ENCODE results near the gene MS4A15.
"Not testable (repeated sequence)": the region's sequence is repeated elsewhere in the genome, so short reads cannot be mapped to it uniquely, and the experiment has no call there.

The MS4A15 gene

DNA sequence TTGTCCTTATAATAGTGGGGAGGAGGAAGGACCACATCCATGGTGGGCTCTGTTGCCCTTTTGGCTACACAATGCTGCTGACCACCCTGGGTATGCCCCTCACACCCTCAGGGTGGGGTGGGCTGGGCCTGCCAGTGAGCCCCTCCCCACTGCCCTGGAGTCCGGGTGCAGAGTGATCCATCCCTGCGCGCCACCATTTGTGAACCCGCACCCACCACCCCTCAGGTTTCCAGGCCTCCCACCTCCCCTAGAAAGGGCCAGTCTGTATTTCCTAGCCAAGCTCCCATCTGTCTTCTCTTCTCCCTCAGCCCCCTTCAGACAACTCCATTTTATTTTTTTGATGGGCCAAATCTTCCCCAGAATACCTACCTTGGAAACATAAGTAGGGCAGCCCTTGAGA, 53.5 kb downstream of the MS4A15 start:
- DNase-seq (ENCODE audit: low read depth) = no peak
- H3K4me3 ChIP-seq (replicated peaks; ENCODE audit: low read depth, low read length) = no peak overlapping the region
- TF ChIP-seq, protein P1, sequence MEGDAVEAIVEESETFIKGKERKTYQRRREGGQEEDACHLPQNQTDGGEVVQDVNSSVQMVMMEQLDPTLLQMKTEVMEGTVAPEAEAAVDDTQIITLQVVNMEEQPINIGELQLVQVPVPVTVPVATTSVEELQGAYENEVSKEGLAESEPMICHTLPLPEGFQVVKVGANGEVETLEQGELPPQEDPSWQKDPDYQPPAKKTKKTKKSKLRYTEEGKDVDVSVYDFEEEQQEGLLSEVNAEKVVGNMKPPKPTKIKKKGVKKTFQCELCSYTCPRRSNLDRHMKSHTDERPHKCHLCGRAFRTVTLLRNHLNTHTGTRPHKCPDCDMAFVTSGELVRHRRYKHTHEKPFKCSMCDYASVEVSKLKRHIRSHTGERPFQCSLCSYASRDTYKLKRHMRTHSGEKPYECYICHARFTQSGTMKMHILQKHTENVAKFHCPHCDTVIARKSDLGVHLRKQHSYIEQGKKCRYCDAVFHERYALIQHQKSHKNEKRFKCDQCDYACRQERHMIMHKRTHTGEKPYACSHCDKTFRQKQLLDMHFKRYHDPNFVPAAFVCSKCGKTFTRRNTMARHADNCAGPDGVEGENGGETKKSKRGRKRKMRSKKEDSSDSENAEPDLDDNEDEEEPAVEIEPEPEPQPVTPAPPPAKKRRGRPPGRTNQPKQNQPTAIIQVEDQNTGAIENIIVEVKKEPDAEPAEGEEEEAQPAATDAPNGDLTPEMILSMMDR (IDR thresholded peaks at IDR 0.05; ENCODE audit: low read length, missing control alignments) = no peak

DNA sequence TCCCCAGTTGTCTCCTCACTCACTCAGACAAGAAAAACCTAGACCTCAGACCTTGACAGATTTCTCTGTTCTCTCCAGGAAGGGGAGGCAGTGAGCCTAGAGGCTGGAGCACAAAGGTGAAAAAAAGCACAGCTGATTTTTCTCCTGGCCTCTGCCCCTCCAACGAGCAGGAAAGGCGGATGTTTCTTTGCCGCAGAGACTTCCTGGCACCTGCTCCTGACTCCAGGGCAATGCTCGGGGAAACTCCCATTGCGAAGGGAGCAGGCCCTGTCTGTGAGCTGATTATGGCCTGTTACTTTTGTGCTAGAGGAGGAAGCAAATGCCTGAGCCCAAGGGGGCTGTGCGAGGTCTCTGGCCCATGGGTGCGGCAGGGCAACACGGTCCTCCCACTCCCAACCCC, 53.9 kb downstream of the MS4A15 start:
- H3K4me3 ChIP-seq (replicated peaks; ENCODE audit: low read depth, low read length) = no peak overlapping the region
- DNase-seq (ENCODE audit: low read depth) = no peak
- TF ChIP-seq, protein P1 (IDR thresholded peaks at IDR 0.05; ENCODE audit: low read length, missing control alignments) = no peak

DNA sequence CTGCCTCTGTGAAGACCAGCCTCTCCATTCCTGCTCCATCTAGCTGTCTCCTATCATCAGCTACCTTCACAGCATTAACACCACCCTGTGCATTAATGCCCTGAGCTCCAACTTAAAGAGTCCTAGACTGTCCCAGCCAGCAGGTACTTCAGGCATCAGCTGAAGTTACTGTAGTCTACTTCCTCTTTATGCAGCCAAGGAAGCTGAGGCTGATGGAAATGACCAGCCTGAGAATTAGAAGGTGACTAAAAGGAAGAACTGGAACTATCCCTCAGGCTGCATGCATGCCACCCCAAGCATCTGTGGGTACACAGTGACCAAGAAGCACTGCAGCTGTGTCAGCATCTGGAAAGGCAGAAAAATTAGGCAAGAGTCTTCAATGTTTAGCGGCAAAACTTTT, 56.7 kb downstream of the MS4A15 start:
- TF ChIP-seq, protein P1 (IDR thresholded peaks at IDR 0.05; ENCODE audit: low read length, missing control alignments) = no peak
- no peak for DNase-seq (ENCODE audit: low read depth)
- no peak overlapping the region for H3K4me3 ChIP-seq (replicated peaks; ENCODE audit: low read depth, low read length)

DNA sequence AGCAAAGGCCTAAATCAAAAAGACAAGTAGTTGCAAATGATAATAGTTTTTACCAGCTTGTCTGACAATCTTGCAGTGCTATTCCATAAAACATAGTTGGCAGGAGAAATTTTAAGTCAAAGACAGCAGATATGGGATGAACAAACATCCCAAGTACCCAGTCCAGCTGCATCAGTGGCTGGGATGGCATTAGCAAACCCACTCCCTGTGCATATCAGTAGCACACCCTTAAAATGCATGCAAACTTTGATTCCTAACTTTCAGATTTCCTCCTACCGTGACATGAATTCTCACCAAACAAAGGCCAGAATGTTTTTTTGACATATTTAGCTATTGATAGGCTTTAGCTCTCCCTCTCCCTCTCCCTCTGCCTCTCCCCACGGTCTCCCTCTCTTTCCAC, 57.4 kb downstream of the MS4A15 start:
- TF ChIP-seq, protein P1 (IDR thresholded peaks at IDR 0.05; ENCODE audit: low read length, missing control alignments) = no peak
- no peak overlapping the region for H3K4me3 ChIP-seq (replicated peaks; ENCODE audit: low read depth, low read length)
- no peak for DNase-seq (ENCODE audit: low read depth)

DNA sequence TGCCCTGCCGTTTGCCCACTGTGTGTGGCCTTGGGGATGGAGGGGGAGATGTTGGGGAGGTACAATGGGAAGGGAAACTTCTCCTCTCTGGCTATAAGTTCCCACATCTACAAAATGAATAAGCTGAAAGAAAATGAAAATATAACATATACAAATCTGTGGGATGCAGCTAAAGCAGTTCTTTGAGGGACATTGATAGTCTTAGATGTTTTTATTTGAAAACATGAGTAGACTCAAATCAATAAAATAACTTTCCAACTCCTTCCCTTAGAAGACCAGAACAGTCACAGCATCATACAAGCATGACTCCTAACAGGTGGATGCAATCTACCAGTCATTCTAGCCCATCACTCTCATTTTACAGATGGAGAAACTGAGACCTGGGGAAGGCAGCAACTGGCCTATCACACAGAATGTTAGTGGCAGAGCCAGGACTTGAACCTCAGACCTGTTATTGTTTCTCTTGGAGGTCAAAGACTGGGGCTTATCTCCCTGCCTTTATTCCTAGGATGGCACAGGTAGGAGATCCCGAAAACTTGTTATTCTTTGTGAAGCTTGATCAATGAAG, 60.0 kb downstream of the MS4A15 start:
- TF ChIP-seq, protein P1 (IDR thresholded peaks at IDR 0.05; ENCODE audit: low read length, missing control alignments) = no peak
- no peak for DNase-seq (ENCODE audit: low read depth)
- H3K4me3 ChIP-seq (replicated peaks; ENCODE audit: low read depth, low read length) = no peak overlapping the region

DNA sequence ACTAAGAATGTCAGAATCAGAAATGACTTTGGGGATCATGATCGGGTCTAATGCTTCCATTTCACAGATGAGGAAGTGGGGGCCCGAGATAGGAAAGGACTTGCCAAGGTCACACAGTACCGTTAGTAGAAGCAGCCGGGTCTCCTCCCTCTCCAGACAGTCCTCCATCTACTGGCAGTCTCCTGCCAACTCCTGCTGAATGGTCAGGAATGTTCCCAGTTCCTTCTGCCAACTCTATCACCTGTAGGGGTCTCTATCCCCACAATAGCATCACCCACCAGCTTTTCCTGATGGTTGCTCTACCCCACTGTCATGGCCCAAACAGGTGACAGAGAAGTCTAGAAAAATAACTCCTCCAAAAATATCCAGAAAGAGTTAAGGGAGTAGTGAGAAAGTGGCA, 61.4 kb downstream of the MS4A15 start:
- no peak for DNase-seq (ENCODE audit: low read depth)
- TF ChIP-seq, protein P1 (IDR thresholded peaks at IDR 0.05; ENCODE audit: low read length, missing control alignments) = no peak
- no peak overlapping the region for H3K4me3 ChIP-seq (replicated peaks; ENCODE audit: low read depth, low read length)

DNA sequence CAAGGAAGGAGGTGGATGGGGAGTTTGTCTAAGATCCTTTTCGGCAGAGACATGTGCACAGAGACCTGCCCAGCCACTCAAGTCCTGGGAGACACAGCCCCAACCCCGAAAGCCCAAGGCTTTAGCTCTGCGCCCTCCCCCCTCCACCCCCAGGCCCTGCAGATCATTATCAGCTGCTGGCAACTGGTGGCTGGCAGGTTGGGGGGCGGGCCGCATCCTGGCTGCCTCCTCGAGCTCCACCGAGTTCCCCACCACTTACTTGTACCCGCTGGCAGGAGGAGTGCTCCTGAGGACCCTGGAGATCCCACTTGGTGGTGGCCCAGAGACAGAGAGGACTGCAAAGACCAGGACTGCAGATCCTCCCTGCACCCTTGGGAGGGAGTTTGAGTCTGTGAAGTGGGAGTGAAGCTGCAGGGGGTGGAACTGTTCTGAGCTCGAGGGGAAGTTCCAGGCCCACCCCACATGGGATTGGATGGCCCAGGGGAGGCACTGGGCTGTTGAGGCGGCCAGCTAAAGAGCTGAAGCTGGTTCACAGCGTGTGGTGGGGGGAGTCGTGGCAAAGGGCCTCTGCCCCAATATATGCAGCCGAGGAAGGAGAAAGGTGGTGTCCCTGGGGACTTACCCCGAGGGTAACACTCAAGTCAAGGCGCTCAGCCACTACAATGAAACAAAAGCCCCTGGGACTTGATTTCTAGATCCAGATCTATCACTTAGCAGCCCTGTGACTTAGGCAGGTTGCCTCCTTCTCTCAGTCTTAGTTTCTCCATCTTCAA, 65.3 kb downstream of the MS4A15 start:
- no peak overlapping the region for H3K4me3 ChIP-seq (replicated peaks; ENCODE audit: low read depth, low read length)
- no peak for DNase-seq (ENCODE audit: low read depth)
- TF ChIP-seq, protein P1 (IDR thresholded peaks at IDR 0.05; ENCODE audit: low read length, missing control alignments) = no peak

DNA sequence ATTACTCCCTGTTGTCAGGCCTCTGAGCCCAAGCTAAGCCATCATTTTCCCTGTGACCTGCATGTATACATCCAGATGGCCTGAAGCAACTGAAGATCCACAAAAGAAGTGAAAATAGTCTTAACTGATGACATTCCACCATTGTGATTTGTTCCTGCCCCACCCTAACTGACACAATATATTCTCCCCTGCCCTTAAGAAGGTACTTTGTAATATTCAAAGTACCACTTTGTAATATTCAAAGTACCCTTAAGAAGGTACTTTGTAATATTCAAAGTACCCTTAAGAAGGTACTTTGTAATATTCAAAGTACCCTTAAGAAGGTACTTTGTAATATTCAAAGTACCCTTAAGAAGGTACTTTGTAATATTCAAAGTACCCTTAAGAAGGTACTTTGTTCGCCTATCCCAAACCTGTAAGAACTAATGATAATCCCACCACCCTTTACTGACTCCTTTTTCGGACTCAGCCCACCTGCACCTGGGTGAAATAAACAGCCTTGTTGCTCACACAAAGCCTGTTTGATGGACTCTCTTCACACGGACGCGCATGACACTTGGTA, 67.2 kb downstream of the MS4A15 start:
- not testable (repeated sequence) for DNase-seq (ENCODE audit: low read depth); H3K4me3 ChIP-seq (replicated peaks; ENCODE audit: low read depth, low read length)
